IMR-90 (cell line): Measurements from ENCODE around the gene NUDT8. TPM values are rescaled to one million over a fixed set of nuclear protein-coding genes. Genes with fewer than 3 reads are reported as not detected.

Experiments
- ATAC-seq: fragments of 200-7000 bp; cut with Tn5 transposase; 2 replicates; pipeline ENCODE4 v1.9.1; 2020; ENCODE audit warnings: low read depth, mild to moderate bottlenecking, moderate library complexity
- BruUV-seq: library from RNA; stranded (reverse); fragments of 400-500 nt; replicated peaks from 2 replicates; lab custom pipeline; 2021; lab: Mats Ljungman, UMichigan
- CTCF ChIA-PET: fragments of 300-600 bp; formaldehyde crosslinking; extraction: SDS; loops from one replicate; lab custom pipeline; 2021; ENCODE audit warnings: antibody characterized with exemption; lab: Yijun Ruan, JAX
- POLR2A ChIA-PET: fragments of 300-600 bp; sonication (Branson Sonifier 250); formaldehyde crosslinking; loops from one replicate; lab custom pipeline; 2022; ENCODE audit warnings: antibody characterized with exemption; ENCODE audit not compliant: unreplicated experiment; lab: Charles Lee
- DNase-seq: peaks from one replicate; pipeline ENCODE4 v3.0.0; 2013
- H2AFZ ChIP-seq: replicated peaks from 2 replicates; pipeline ENCODE3; 2013; ENCODE audit warnings: low read length, mild to moderate bottlenecking; ENCODE audit not compliant: poor library complexity
- H2AK5ac ChIP-seq: 2 replicates; pipeline ENCODE4 v1.6.1; 2013; ENCODE audit warnings: low read depth, low read length, inconsistent platforms
- H2AK9ac ChIP-seq: replicated peaks from 2 replicates; pipeline ENCODE3; 2013; ENCODE audit warnings: mild to moderate bottlenecking, low read depth, low read length, moderate library complexity; ENCODE audit not compliant: poor library complexity
- H2BK120ac ChIP-seq: 2 replicates; pipeline ENCODE4 v1.6.1; 2013; ENCODE audit warnings: low read depth, low read length, inconsistent platforms
- H2BK15ac ChIP-seq: 3 replicates; pipeline ENCODE4 v1.6.1; 2013; ENCODE audit warnings: low read depth, low read length, inconsistent platforms
- H2BK20ac ChIP-seq: 2 replicates; pipeline ENCODE4 v1.6.1; 2013; ENCODE audit warnings: low read depth, mild to moderate bottlenecking, inconsistent platforms, low read length, moderate library complexity
- H2BK5ac ChIP-seq: 2 replicates; pipeline ENCODE4 v1.6.1; 2013; ENCODE audit warnings: mild to moderate bottlenecking, low read depth, low read length, inconsistent platforms; ENCODE audit not compliant: poor library complexity, severe bottlenecking
- H3K14ac ChIP-seq: replicated peaks from 2 replicates; pipeline ENCODE4 v1.6.1; 2013; ENCODE audit warnings: low read depth, low read length, inconsistent platforms
- H3K18ac ChIP-seq: 2 replicates; pipeline ENCODE4 v1.6.1; 2013; ENCODE audit warnings: low read depth, low read length, control low read depth
- H3K23ac ChIP-seq: 2 replicates; pipeline ENCODE4 v1.6.1; 2013; ENCODE audit warnings: low read depth, low read length, inconsistent platforms
- H3K27ac ChIP-seq: 2 replicates; pipeline ENCODE4 v1.5.1; 2013; ENCODE audit warnings: mild to moderate bottlenecking, control low read depth, low read length; ENCODE audit not compliant: insufficient read depth
- H3K27me3 ChIP-seq: 2 replicates; pipeline ENCODE4 v1.6.1; 2013; ENCODE audit warnings: low read length; ENCODE audit not compliant: control insufficient read depth, insufficient read depth
- H3K36me3 ChIP-seq: 2 replicates; pipeline ENCODE4 v1.6.1; 2013; ENCODE audit warnings: low read length, mixed read lengths; ENCODE audit not compliant: control insufficient read depth, insufficient read depth
- H3K4ac ChIP-seq: 2 replicates; pipeline ENCODE4 v1.6.1; 2013; ENCODE audit warnings: low read depth, low read length, inconsistent platforms
- H3K4me1 ChIP-seq: 2 replicates; pipeline ENCODE4 v1.6.1; 2013; ENCODE audit warnings: low read length, mixed read lengths; ENCODE audit not compliant: control insufficient read depth, insufficient read depth
- H3K4me2 ChIP-seq: 2 replicates; pipeline ENCODE4 v1.6.1; 2013; ENCODE audit warnings: low read depth, mild to moderate bottlenecking, control low read depth, low read length, moderate library complexity
- H3K4me3 ChIP-seq: 2 replicates; pipeline ENCODE4 v1.5.1; 2013; ENCODE audit warnings: low read depth, mild to moderate bottlenecking, control low read depth, low read length, moderate library complexity; ENCODE audit not compliant: insufficient read depth
- H3K56ac ChIP-seq: 2 replicates; pipeline ENCODE4 v1.6.1; 2013; ENCODE audit warnings: low read length, inconsistent platforms; ENCODE audit not compliant: insufficient read depth; ENCODE audit errors: extremely low read depth
- H3K79me1 ChIP-seq, 2 experiments: 2 replicates each; pipeline ENCODE4 v1.6.1; 2013; ENCODE audit warnings: low read length in 2 of 2, inconsistent platforms in 1 of 2, low read depth in 1 of 2
- H3K9ac ChIP-seq: 2 replicates; pipeline ENCODE4 v1.6.1; 2013; ENCODE audit warnings: low read depth, low read length, control low read depth
- H3K9me1 ChIP-seq: 2 replicates; pipeline ENCODE4 v1.6.1; 2013; ENCODE audit warnings: low read length, inconsistent platforms; ENCODE audit not compliant: insufficient read depth
- H3K9me3 ChIP-seq: 2 replicates; pipeline ENCODE4 v1.6.1; 2013; ENCODE audit warnings: low read length; ENCODE audit not compliant: control insufficient read depth, insufficient read depth
- H4K20me1 ChIP-seq: 2 replicates; pipeline ENCODE4 v1.6.1; 2013; ENCODE audit warnings: low read length, inconsistent platforms; ENCODE audit not compliant: insufficient read depth
- H4K5ac ChIP-seq: 2 replicates; pipeline ENCODE4 v1.6.1; 2013; ENCODE audit warnings: mild to moderate bottlenecking, low read depth, low read length, control low read depth
- H4K8ac ChIP-seq, 2 experiments: 2 replicates each; pipeline ENCODE4 v1.6.1; 2013; ENCODE audit warnings: low read depth in 2 of 2, low read length in 2 of 2, control low read depth in 1 of 2, inconsistent platforms in 1 of 2
- H4K91ac ChIP-seq: 2 replicates; pipeline ENCODE4 v1.6.1; 2013; ENCODE audit warnings: low read depth, low read length, inconsistent platforms; ENCODE audit not compliant: insufficient read depth
- BHLHE40 ChIP-seq: fragments of 150-350 bp; IDR thresholded peaks from 2 replicates; pipeline ENCODE4 v1.6.1; 2016; ENCODE audit warnings: mild to moderate bottlenecking, low read depth, low read length
- CEBPB ChIP-seq: IDR thresholded peaks from 2 replicates; pipeline ENCODE4 v1.6.1; 2012; ENCODE audit warnings: low read depth, low read length, improper control_type of control experiment
- CHD1 ChIP-seq: IDR thresholded peaks from 2 replicates; pipeline ENCODE4 v1.6.1; 2012; ENCODE audit warnings: low read depth, low read length, improper control_type of control experiment
- CTCF ChIP-seq: conservative IDR thresholded peaks from 2 replicates; pipeline ENCODE4 v1.5.1; 2012; ENCODE audit warnings: mild to moderate bottlenecking, low read depth, low read length, improper control_type of control experiment
- FOS ChIP-seq: fragments of 150-350 bp; IDR thresholded peaks from 2 replicates; pipeline ENCODE4 v1.6.1; 2016; ENCODE audit warnings: low read depth, low read length
- MAZ ChIP-seq: IDR thresholded peaks from 2 replicates; pipeline ENCODE4 v1.6.1; 2012; ENCODE audit warnings: low read depth, mild to moderate bottlenecking, low read length, improper control_type of control experiment, moderate library complexity, borderline replicate concordance
- POLR2A ChIP-seq: IDR thresholded peaks from 2 replicates; pipeline ENCODE4 v1.6.1; 2012; ENCODE audit warnings: mild to moderate bottlenecking, low read depth, low read length
- RAD21 ChIP-seq: IDR thresholded peaks from 2 replicates; pipeline ENCODE4 v1.6.1; 2012; ENCODE audit warnings: low read length, improper control_type of control experiment
- SMC3 ChIP-seq: fragments of 150-350 bp; IDR thresholded peaks from 2 replicates; pipeline ENCODE4 v1.6.1; 2016; ENCODE audit warnings: low read depth, mild to moderate bottlenecking, antibody characterized with exemption, low read length, moderate library complexity
- USF2 ChIP-seq: fragments of 150-350 bp; IDR thresholded peaks from 2 replicates; pipeline ENCODE4 v1.6.1; 2017; ENCODE audit warnings: mild to moderate bottlenecking, antibody characterized with exemption, low read length, low read depth
- WGBS, 2 experiments: methylation state at CpG; one replicate each; pipeline versions ENCODE4 v1.1.5 to v1.1.7; 2013; ENCODE audit warnings: missing lambda C conversion rate in 2 of 2; ENCODE audit not compliant: insufficient read length in 1 of 2; ENCODE audit errors: extremely low coverage in 2 of 2; 5-methylcytosine and 5-hydroxymethylcytosine counted together
- dilution Hi-C: fragments of 300-500 bp; cut with HindIII; formaldehyde crosslinking; loops from one replicate; pipeline ENCODE4 v1.14.3; 2018; ENCODE audit warnings: low sequenced_read_pairs; ENCODE audit not compliant: unreplicated experiment
- in situ Hi-C: fragments of 300-500 bp; cut with MboI; formaldehyde crosslinking; loops from 3 replicates; pipeline ENCODE4 v1.14.3; 2019; ENCODE audit warnings: low sequenced_read_pairs, inconsistent platforms, mixed read lengths
- intact Hi-C: fragments of 100-400 bp; cut with micrococcal nuclease; formaldehyde crosslinking; loops from 2 replicates; pipeline ENCODE4 v1.10.0; 2022
- polyA plus RNA-seq, 3 experiments: library from polyadenylated mRNA; depleted of rRNA; stranded (reverse); fragments of >200 nt; gene quantifications; 2 replicates each; pipeline ENCODE4 v1.2.3, GENCODE V29; 2012; ENCODE audit warnings: low replicate concordance in 1 of 3
- total RNA-seq: library from RNA; depleted of rRNA; stranded (reverse); fragments of >200 nt; gene quantifications from 2 replicates; pipeline ENCODE4 v1.2.3, GENCODE V29; 2012
- TF ChIP-seq, protein P1 (sequence below): fragments of 150-350 bp; IDR thresholded peaks from 2 replicates; pipeline ENCODE4 v1.6.1; 2016; ENCODE audit warnings: low read depth, mild to moderate bottlenecking, low read length, moderate library complexity, borderline replicate concordance

NUDT8 gene
- total and polyA plus RNA-seq, 2 of the 4 experiments (the other 2 are of a cell fraction), result 1.4 to 2.5 TPM

DNA sequence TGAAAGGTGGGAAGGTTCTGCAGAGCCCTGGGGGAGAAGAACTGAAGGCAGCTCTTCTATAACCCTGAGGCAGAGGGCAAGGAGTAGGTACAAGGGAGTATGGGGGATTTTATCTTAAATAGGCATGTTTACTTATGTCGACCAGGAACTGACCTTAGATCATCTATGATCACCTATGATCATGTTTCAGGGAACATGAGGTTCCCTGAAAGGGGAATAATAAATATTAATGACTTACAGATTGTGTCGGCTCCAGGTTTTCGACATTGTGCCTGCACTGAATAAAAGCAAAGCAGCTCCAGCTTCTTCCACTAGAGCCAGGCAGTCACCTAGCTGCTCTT is 36.2 kb downstream of the NUDT8 start:
- H3K79me1 ChIP-seq, result 0 out of 4 replicates have a peak, but pooled peaks cover 0 to 2% of the 10 kb centered on the region in 2 experiments
- no peak overlapping the region for H3K23ac ChIP-seq
- ChIA-PET CTCF (no interaction called here), POLR2A (no interaction called here)
- H3K36me3 ChIP-seq, result no peaks in the 10 kb centered on the region; the same call in 1 of the 2 replicates
- intact Hi-C loops (no loop called here), dilution Hi-C loops (no loop called here), in situ Hi-C loops (no loop called here)
- H3K18ac ChIP-seq, result no peak overlapping the region
- no peak overlapping the region for H2BK5ac ChIP-seq
- H4K20me1 ChIP-seq, result no peaks in the 10 kb centered on the region; the same call in 1 of the 2 replicates
- H3K27me3 ChIP-seq, result peaks cover 12% of the 10 kb centered on the region
- no peak overlapping the region for H2BK120ac ChIP-seq
- H3K4me3 ChIP-seq, result no peak overlapping the region
- H3K4ac ChIP-seq, result no peak overlapping the region
- no peak overlapping the region for H4K8ac ChIP-seq
- H4K5ac ChIP-seq, result no peak overlapping the region
- no peak overlapping the region for H2AK5ac ChIP-seq
- H3K9ac ChIP-seq, result no peak overlapping the region
- no peaks in the 10 kb centered on the region for H3K9me1 ChIP-seq
- no peak overlapping the region for H2BK20ac ChIP-seq
- no peak for DNase-seq
- no peak overlapping the region for H2BK15ac ChIP-seq
- no peak overlapping the region for H3K4me2 ChIP-seq
- H4K91ac ChIP-seq, result no peak overlapping the region
- no peaks in the 10 kb centered on the region for H3K4me1 ChIP-seq
- H2AFZ ChIP-seq, result no peak overlapping the region
- H3K56ac ChIP-seq, result no peak overlapping the region
- no peak overlapping the region for H3K27ac ChIP-seq
- no CpG with 5 or more reads among the region's 3 CpGs for WGBS, 2 experiments
- no peak for ATAC-seq
- TF ChIP-seq CTCF (no peak), RAD21 (no peak), USF2 (no peak), CHD1 (no peak), POLR2A (no peak), CEBPB (no peak), SMC3 (no peak), FOS (no peak), BHLHE40 (no peak), MAZ (no peak)
- TF ChIP-seq, protein P1, sequence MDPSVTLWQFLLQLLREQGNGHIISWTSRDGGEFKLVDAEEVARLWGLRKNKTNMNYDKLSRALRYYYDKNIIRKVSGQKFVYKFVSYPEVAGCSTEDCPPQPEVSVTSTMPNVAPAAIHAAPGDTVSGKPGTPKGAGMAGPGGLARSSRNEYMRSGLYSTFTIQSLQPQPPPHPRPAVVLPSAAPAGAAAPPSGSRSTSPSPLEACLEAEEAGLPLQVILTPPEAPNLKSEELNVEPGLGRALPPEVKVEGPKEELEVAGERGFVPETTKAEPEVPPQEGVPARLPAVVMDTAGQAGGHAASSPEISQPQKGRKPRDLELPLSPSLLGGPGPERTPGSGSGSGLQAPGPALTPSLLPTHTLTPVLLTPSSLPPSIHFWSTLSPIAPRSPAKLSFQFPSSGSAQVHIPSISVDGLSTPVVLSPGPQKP, result no peak
- H3K14ac ChIP-seq, result no peak overlapping the region
- no peak overlapping the region for H2AK9ac ChIP-seq
- no TSS peak for BruUV-seq
- peaks cover 3% of the 10 kb centered on the region for H3K9me3 ChIP-seq
